Left colon (tissue), 2 donors: ENCODE measurements around the gene SPATA7. TPM values are rescaled to one million over a fixed set of nuclear protein-coding genes. Genes with fewer than 3 reads are reported as not detected.

ENCODE experiments used
- ATAC-seq: fragments of 200-7000 bp; cut with Tn5 transposase; one replicate; pipeline ENCODE4 v1.9.1; 2020; ENCODE audit warnings: mild to moderate bottlenecking, moderate library complexity
- DNase-seq, 2 donors: peaks; one replicate each; pipeline ENCODE4 v3.0.0-alpha.2; 2020
- intact Hi-C, 2 donors: fragments of 100-400 bp; cut with DNase I in 1 of 2; cut with micrococcal nuclease in 1 of 2; formaldehyde crosslinking; loops; one replicate each; pipeline versions ENCODE4 v1.11.2 to v1.14.0; 2022; cut with DNase I, micrococcal nuclease
- total RNA-seq, 2 donors: library from RNA; stranded (reverse); fragmentation: NEBNext Ultra II Directional; extraction: Animal tissue kit (Norgen Biotek cat#: 25700); gene quantifications; one replicate each; pipeline ENCODE4 v1.2.1, GENCODE V29; 2021
- donor health status: DM: no; HTN: no; CAD: no.
- donor health status: DM: yes; HTN: yes; CAD: no.

Gene SPATA7
- total RNA-seq, 2 donors from 2014 or later, result 4.6 to 7.6 TPM

- DNase-seq (no peak), ATAC-seq (no peak)
- intact Hi-C loops, result no loop called here
Measured at GRCh38 chr14:88388741-88389282, 3.4 kb downstream of the SPATA7 start.

GRCh38 chr14:88392609-88393008 is 7.2 kb downstream of the SPATA7 start:
- intact Hi-C loops, result no loop called here
- no peak for DNase-seq
- no peak for ATAC-seq

- DNase-seq, result peak in 1 of 2 donors; percentile 5
- intact Hi-C loops, result no loop called here
- no peak for ATAC-seq
Measured at GRCh38 chr14:88411039-88411438, 25.6 kb downstream of the SPATA7 start.

GRCh38 chr14:88417594-88417993 is 32.1 kb downstream of the SPATA7 start:
- intact Hi-C loops, result no loop called here
- DNase-seq (no peak), ATAC-seq (no peak)

GRCh38 chr14:88420187-88420586 is 34.7 kb downstream of the SPATA7 start:
- no peak for ATAC-seq
- no peak for DNase-seq
- intact Hi-C loops, result no loop called here

GRCh38 chr14:88421286-88421685 is 35.8 kb downstream of the SPATA7 start:
- DNase-seq, result no peak
- intact Hi-C loops, result no loop called here
- ATAC-seq, result no peak

- intact Hi-C loops, result no loop called here
- ATAC-seq (no peak), DNase-seq (no peak)
Measured at GRCh38 chr14:88422047-88422446, 36.6 kb downstream of the SPATA7 start.

GRCh38 chr14:88422919-88423650 is 37.6 kb downstream of the SPATA7 start:
- no peak for ATAC-seq
- intact Hi-C loops, result no loop called here
- no peak for DNase-seq

GRCh38 chr14:88424573-88424972 is 39.1 kb downstream of the SPATA7 start:
- intact Hi-C loops, result no loop called here
- no peak for DNase-seq
- no peak for ATAC-seq

- DNase-seq, result no peak
- intact Hi-C loops, result no loop called here
- ATAC-seq, result no peak
Measured at GRCh38 chr14:88426271-88426670, 40.8 kb downstream of the SPATA7 start.

- intact Hi-C loops, result no loop called here
- ATAC-seq (no peak), DNase-seq (no peak)
Measured at GRCh38 chr14:88430976-88431375, 45.5 kb downstream of the SPATA7 start.

- DNase-seq, result no peak
- intact Hi-C loops, result no loop called here
- ATAC-seq, result no peak
Measured at GRCh38 chr14:88437658-88438057, 52.2 kb downstream of the SPATA7 start.

- intact Hi-C loops, result no loop called here
- ATAC-seq (no peak), DNase-seq (no peak)
Measured at GRCh38 chr14:88439088-88439487, 53.6 kb downstream of the SPATA7 start.

- intact Hi-C loops, result no loop called here
- ATAC-seq, result no peak
- no peak for DNase-seq
Measured at GRCh38 chr14:88452231-88452630, 66.8 kb downstream of the SPATA7 start.

GRCh38 chr14:88454886-88455285 is 69.4 kb downstream of the SPATA7 start:
- no peak for ATAC-seq
- intact Hi-C loops, result no loop called here
- no peak for DNase-seq

GRCh38 chr14:88463318-88463717 is 77.9 kb downstream of the SPATA7 start:
- peak; percentile 70 for ATAC-seq

GRCh38 chr14:88468406-88468805 is 82.9 kb downstream of the SPATA7 start:
- DNase-seq (no peak), ATAC-seq (no peak)
- intact Hi-C loops, result no loop called here

More at GRCh38 chr14:88463318-88463717, 77.9 kb downstream of the SPATA7 start:
- intact Hi-C loops, result no loop called here
- no peak for DNase-seq

- intact Hi-C loops, result no loop called here
- no peak for DNase-seq
- ATAC-seq, result no peak
Measured at GRCh38 chr14:88470542-88471440, 85.3 kb downstream of the SPATA7 start.

- intact Hi-C loops, result no loop called here
- DNase-seq (no peak), ATAC-seq (peak; percentile 79)
Measured at GRCh38 chr14:88473791-88474190, 88.3 kb downstream of the SPATA7 start.

- ATAC-seq (no peak), DNase-seq (no peak)
- intact Hi-C loops, result no loop called here
Measured at GRCh38 chr14:88476214-88476774, 90.8 kb downstream of the SPATA7 start.
